BJ (cell line): ENCODE results near the gene MARK2. TPM values are rescaled to one million over a fixed set of nuclear protein-coding genes. Genes with fewer than 3 reads are reported as not detected.

ENCODE experiments used
- CTCF ChIA-PET: fragments of 350-600 bp; formaldehyde crosslinking; extraction: SDS; loops from one replicate; lab custom pipeline; 2021; ENCODE audit warnings: antibody characterized with exemption, inconsistent platforms; lab: Yijun Ruan, JAX
- POLR2A ChIA-PET: fragments of 300-600 bp; sonication (Branson Sonifier 250); formaldehyde crosslinking; extraction: SDS; loops from one replicate; lab custom pipeline; 2021; ENCODE audit warnings: antibody characterized with exemption; lab: Charles Lee
- DNase-seq: peaks from one replicate; pipeline ENCODE4 v3.0.0-alpha.2; 2011; ENCODE audit warnings: low read depth
- H3K27me3 ChIP-seq: 2 replicates; pipeline ENCODE4 v1.6.0; 2011; ENCODE audit warnings: low read length; ENCODE audit not compliant: control insufficient read depth, insufficient read depth
- H3K36me3 ChIP-seq: 2 replicates; pipeline ENCODE4 v1.5.1; 2011; ENCODE audit warnings: low read length; ENCODE audit not compliant: control insufficient read depth, insufficient read depth
- H3K4me3 ChIP-seq: 2 replicates; pipeline ENCODE4 v1.5.1; 2011; ENCODE audit warnings: low read depth, mild to moderate bottlenecking, control low read depth, low read length
- polyA plus RNA-seq: library from polyadenylated mRNA; depleted of rRNA; stranded (reverse); fragments of >200 nt; gene quantifications from 2 replicates; pipeline ENCODE4 v1.2.3, GENCODE V29; 2011
- TF ChIP-seq, protein P1 (sequence below): IDR thresholded peaks from 2 replicates; pipeline ENCODE4 v1.5.1; 2011; ENCODE audit warnings: low read depth, mild to moderate bottlenecking, control low read depth, inconsistent platforms, low read length, moderate library complexity; ENCODE audit not compliant: insufficient read depth

The MARK2 gene
- polyA plus RNA-seq, 1 experiment, result 13.8 TPM

DNA sequence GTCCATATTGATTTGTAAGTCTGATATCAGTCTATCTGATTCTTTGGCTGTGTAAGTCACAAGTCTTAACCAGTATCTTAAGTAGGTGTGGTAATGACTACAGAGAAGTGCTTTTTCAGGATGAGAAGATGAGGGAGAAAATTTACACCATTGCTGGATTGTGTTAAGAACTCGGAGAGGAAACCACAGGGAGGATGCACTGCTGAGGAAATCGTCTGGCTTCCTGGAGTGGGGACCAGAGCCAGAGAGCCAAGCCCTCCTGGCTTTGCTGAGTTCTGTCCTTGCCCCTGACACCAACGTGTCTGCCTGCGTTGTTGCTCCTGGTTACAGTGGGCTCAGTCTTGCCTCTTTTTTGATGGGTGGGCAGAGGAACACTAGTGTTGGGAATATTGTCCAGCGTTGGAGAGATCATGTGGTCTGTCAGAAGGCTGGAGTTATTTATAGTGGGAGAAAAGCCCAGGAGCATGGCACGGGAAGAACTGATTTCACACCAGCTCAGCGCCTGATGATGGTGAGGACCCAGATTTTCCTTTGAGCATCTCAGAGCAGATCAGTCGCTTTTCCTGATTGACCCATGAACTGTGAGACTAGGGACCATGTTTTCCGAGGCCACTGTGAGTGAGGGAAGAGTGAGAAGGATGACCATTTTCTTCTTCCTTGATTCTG is 29.6 kb downstream of the MARK2 start:
- Histone ChIP-seq H3K36me3 (peaks cover 1% of the 10 kb centered on the region; the same call in 1 of the 2 replicates), H3K4me3 (no peak overlapping the region), H3K27me3 (no peaks in the 10 kb centered on the region)
- ChIA-PET CTCF (interaction anchor here (1.2 kb wide), 1 partner anchor 31 kb away, joined by 3 read pairs; no protein-coding TSS in a partner anchor), POLR2A (no interaction called here)
- DNase-seq, result no peak
- TF ChIP-seq, protein P1, sequence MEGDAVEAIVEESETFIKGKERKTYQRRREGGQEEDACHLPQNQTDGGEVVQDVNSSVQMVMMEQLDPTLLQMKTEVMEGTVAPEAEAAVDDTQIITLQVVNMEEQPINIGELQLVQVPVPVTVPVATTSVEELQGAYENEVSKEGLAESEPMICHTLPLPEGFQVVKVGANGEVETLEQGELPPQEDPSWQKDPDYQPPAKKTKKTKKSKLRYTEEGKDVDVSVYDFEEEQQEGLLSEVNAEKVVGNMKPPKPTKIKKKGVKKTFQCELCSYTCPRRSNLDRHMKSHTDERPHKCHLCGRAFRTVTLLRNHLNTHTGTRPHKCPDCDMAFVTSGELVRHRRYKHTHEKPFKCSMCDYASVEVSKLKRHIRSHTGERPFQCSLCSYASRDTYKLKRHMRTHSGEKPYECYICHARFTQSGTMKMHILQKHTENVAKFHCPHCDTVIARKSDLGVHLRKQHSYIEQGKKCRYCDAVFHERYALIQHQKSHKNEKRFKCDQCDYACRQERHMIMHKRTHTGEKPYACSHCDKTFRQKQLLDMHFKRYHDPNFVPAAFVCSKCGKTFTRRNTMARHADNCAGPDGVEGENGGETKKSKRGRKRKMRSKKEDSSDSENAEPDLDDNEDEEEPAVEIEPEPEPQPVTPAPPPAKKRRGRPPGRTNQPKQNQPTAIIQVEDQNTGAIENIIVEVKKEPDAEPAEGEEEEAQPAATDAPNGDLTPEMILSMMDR, result no peak

DNA sequence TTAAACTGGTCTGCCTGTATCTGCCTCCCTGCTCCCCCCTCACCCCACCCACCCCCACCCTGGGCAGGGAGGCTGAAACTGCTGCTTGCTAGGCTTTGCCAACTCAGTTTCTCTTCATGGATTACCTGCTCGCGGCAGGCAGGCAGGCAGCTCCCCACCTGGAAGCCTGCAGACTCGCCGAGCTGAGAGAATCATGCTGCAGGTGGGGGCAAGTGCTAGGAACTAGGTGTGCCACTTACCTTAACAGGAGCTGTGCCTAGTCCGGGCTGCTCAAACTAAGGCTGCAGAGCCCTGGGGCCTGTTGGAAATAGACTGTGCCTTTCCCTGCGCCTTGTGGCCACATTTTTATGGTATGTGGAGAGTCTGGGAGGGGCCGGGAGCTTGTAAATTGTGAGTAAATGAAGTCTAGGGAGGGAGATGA is 30.3 kb downstream of the MARK2 start:
- POLR2A ChIA-PET, result no interaction called here
- H3K36me3 ChIP-seq, result peaks cover 1% of the 10 kb centered on the region; the same call in 1 of the 2 replicates
- H3K27me3 ChIP-seq, result no peaks in the 10 kb centered on the region
- no peak for DNase-seq
- CTCF ChIA-PET, result interaction anchor here (1.2 kb wide), 1 partner anchor 42 kb away, joined by 3 read pairs; no protein-coding TSS in a partner anchor
- TF ChIP-seq, protein P1, result no peak
- H3K4me3 ChIP-seq, result no peak overlapping the region

DNA sequence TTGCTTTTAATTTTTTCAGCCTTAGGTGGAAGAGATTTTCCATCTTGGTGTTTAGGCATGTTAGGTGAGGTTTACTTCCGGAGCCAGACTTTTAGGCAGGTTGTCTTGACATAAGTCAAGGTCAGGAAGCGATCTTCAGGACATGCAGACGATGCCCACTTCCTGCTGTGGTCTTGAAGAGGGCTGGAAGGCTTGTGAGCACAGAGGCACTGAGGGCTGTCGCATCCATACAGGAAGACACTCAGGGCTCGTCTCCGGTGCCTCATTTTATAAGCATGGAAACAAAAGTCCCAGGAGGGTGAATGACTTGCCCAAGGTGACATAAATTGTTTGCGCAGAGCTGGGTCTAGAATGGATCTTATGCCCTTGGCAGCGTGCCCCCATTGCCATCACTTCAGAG is 30.8 kb downstream of the MARK2 start:
- CTCF ChIA-PET, result interaction anchor here (0.6 to 1.2 kb wide), 2 partner anchors 41 to 184 kb away, joined by 3 read pairs; no protein-coding TSS in a partner anchor
- POLR2A ChIA-PET, result no interaction called here

DNA sequence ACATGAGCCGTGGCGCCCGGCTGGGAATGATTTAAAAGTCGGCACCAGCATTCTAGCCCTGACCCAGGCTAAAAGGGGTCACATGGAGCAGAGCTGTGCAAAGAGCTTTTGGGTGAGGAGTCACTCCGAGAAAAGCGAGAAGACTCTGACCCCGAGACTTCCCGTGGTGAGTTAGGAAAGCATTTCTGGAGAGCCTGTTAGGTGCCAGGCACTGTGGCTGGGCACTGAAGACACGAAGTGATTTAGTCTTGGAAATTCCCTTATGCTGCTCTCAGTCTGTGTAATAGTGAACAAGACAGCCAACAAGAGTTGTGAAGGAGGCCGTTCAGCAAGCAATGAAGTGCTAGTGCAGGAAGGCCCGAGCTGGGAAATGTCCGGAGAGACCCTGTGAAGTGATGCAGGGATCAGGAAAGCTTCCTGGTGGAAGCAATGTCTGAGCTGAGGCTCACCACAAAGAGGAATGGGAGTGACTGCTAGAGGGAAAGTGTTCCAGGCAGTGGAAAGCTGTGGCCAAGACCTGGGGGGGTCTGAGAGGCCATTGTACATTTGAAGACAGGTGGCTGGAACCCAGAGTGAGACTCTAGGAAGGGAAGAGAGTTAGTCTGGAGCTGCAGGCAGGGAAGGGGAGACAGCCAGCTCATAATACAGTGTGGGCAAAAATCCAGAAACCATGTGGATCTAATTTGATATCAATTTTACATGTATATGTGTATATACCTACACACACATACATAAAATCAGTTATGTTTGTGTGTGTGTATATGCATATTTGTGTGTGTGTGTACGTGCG is 31.6 kb downstream of the MARK2 start:
- TF ChIP-seq, protein P1, result no peak
- no peaks in the 10 kb centered on the region for H3K27me3 ChIP-seq
- peaks cover 1% of the 10 kb centered on the region; the same call in 1 of the 2 replicates for H3K36me3 ChIP-seq
- no peak for DNase-seq
- POLR2A ChIA-PET, result interaction anchor here (0.7 kb wide), 1 partner anchor 32 kb away, joined by 9 read pairs; no protein-coding TSS in a partner anchor
- CTCF ChIA-PET, result interaction anchor here (0.6 to 1.2 kb wide), 2 partner anchors 40 to 185 kb away, joined by 3 read pairs; no protein-coding TSS in a partner anchor
- no peak overlapping the region for H3K4me3 ChIP-seq

More for the DNA sequence above, 30.8 kb downstream of the MARK2 start:
- no peak for DNase-seq
- TF ChIP-seq, protein P1, result no peak
- peaks cover 1% of the 10 kb centered on the region; the same call in 1 of the 2 replicates for H3K36me3 ChIP-seq
- H3K4me3 ChIP-seq, result no peak overlapping the region
- H3K27me3 ChIP-seq, result no peaks in the 10 kb centered on the region
